Measurements from ENCODE around the gene NAT10. TPM values are rescaled to one million over a fixed set of nuclear protein-coding genes. Genes with fewer than 3 reads are reported as not detected.

The NAT10 gene
- total and polyA plus RNA-seq, 3 experiments from 2014 or later = 40.1 to 148 (median 143) TPM

DNA sequence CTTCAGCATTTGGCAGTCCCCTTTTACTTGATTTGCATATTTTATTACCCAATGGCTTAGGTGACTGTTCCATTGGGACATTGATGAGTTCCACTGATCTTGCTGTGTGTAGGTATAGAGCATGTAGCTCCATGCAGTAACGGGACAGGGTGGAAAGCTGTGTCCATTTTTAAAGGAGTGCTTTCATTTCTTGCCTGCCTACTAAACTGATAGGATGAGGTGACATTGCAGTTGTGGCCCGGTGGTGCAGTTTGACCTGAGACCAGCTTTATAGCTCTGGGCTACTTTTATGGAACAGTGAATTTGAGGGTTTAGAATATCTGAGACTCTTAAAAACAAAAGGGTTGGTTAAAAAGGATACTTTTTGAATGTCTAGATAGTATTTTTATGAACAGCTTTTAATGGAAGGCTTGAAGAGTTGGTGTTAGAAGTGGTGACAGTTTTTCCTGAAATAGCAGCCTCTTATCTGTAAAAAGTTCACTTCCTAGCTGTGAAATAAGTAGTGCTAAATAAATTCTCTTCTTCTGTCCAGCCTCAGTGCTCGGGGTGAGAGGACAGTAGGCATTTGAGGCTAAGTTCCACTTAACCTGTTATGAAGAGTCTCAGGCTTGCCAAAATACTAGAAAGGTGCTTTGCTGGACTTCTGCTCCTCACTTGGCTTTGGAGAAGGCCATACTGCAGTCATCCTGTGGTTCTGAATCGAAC, 27.0 kb downstream of the NAT10 start:
- no peaks in the 10 kb centered on the region for H3K4me1 ChIP-seq (ENCODE audit: insufficient read depth, low read length)
- Mint-ChIP-seq H3K4me1 (no peaks in the 10 kb centered on the region), H3K4me3 (no peak overlapping the region), H3K27me3 (no peaks in the 10 kb centered on the region), H3K27ac (no peak overlapping the region), H3K9me3 (no peaks in the 10 kb centered on the region), H3K36me3 (peaks cover 24 to 90% (median 26%) of the 10 kb centered on the region in 3 donors)
- no peaks in the 10 kb centered on the region for H3K9me3 ChIP-seq (ENCODE audit: low read length)
- ChIA-PET POLR2A (no interaction called here), CTCF (no interaction called here)
- H3K27me3 ChIP-seq (ENCODE audit: insufficient read depth, low read length, poor library complexity, severe bottlenecking) = no peaks in the 10 kb centered on the region
- no peak for DNase-seq
- no peak overlapping the region for H3K4me3 ChIP-seq (ENCODE audit: low read length)
- H3K36me3 ChIP-seq (ENCODE audit: insufficient read depth, low read length) = peaks cover 61% of the 10 kb centered on the region
- no peak overlapping the region for H3K27ac ChIP-seq (ENCODE audit: low read depth, low read length)

GRCh38 chr11:34134765-34135164, 29.3 kb downstream of the NAT10 start:
- Histone ChIP-seq H3K27ac (ENCODE audit: low read depth, low read length) (no peak overlapping the region), H3K4me3 (ENCODE audit: low read length) (no peak overlapping the region), H3K9me3 (ENCODE audit: low read length) (no peaks in the 10 kb centered on the region), H3K27me3 (ENCODE audit: insufficient read depth, low read length, poor library complexity, severe bottlenecking) (no peaks in the 10 kb centered on the region), H3K4me1 (ENCODE audit: insufficient read depth, low read length) (no peaks in the 10 kb centered on the region), H3K36me3 (ENCODE audit: insufficient read depth, low read length) (peaks cover 70% of the 10 kb centered on the region)
- H3K4me1 Mint-ChIP-seq = no peaks in the 10 kb centered on the region
- H3K9me3 Mint-ChIP-seq = no peaks in the 10 kb centered on the region
- H3K27ac Mint-ChIP-seq = no peak overlapping the region
- no peak overlapping the region for H3K4me3 Mint-ChIP-seq
- DNase-seq = no peak
- POLR2A ChIA-PET = no interaction called here
- H3K36me3 Mint-ChIP-seq = peaks cover 23 to 95% (median 34%) of the 10 kb centered on the region in 3 donors
- H3K27me3 Mint-ChIP-seq = peaks cover 0 to 2% of the 10 kb centered on the region in 2 donors
- CTCF ChIA-PET = no interaction called here

DNA sequence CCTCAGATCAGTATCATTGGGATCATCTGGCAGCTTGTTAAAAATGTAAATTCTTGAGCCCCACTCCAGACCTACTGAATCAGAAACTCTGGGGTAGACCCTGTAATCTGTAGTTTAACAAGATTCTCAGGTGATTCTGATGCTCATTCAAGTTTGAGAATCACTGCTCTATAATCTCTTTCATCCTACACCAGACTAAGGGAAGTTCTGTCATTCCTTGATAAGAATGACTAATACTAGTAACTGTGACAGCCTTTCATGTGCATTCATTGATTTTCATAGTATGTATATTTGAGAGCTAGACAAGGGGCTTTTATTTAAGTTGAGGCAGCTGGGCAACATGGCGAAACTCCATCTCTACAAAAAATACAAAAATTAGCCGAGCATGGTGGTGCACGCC, 30.0 kb downstream of the NAT10 start:
- H3K4me3 ChIP-seq (ENCODE audit: low read length) = no peak overlapping the region
- Mint-ChIP-seq H3K4me1 (no peaks in the 10 kb centered on the region), H3K27ac (peak overlapping the region in 1 of 8 donors; percentile 51), H3K36me3 (peaks cover 23 to 95% (median 35%) of the 10 kb centered on the region in 3 donors), H3K9me3 (no peaks in the 10 kb centered on the region), H3K27me3 (peaks cover 0 to 2% of the 10 kb centered on the region in 2 donors), H3K4me3 (no peak overlapping the region)
- H3K27me3 ChIP-seq (ENCODE audit: insufficient read depth, low read length, poor library complexity, severe bottlenecking) = no peaks in the 10 kb centered on the region
- no peak for DNase-seq
- CTCF ChIA-PET = no interaction called here
- no peaks in the 10 kb centered on the region for H3K9me3 ChIP-seq (ENCODE audit: low read length)
- POLR2A ChIA-PET = no interaction called here
- no peaks in the 10 kb centered on the region for H3K4me1 ChIP-seq (ENCODE audit: insufficient read depth, low read length)
- H3K36me3 ChIP-seq (ENCODE audit: insufficient read depth, low read length) = peaks cover 71% of the 10 kb centered on the region
- no peak overlapping the region for H3K27ac ChIP-seq (ENCODE audit: low read depth, low read length)

- CTCF ChIA-PET = no interaction called here
These were observed 31.0 kb downstream of the NAT10 start for GRCh38 chr11:34136420-34136819.

GRCh38 chr11:34139346-34139745, 33.9 kb downstream of the NAT10 start:
- DNase-seq = peak in 1 of 5 donors; percentile 38
- Histone ChIP-seq H3K4me3 (ENCODE audit: low read length) (no peak overlapping the region), H3K36me3 (ENCODE audit: insufficient read depth, low read length) (peaks cover 83% of the 10 kb centered on the region), H3K27ac (ENCODE audit: low read depth, low read length) (no peak overlapping the region), H3K27me3 (ENCODE audit: insufficient read depth, low read length, poor library complexity, severe bottlenecking) (no peaks in the 10 kb centered on the region), H3K9me3 (ENCODE audit: low read length) (no peaks in the 10 kb centered on the region), H3K4me1 (ENCODE audit: insufficient read depth, low read length) (no peaks in the 10 kb centered on the region)
- Mint-ChIP-seq H3K27ac (no peak overlapping the region), H3K4me1 (no peaks in the 10 kb centered on the region), H3K4me3 (no peak overlapping the region), H3K9me3 (no peaks in the 10 kb centered on the region), H3K27me3 (peaks cover 0 to 2% of the 10 kb centered on the region in 2 donors), H3K36me3 (peaks cover 28 to 98% (median 48%) of the 10 kb centered on the region in 3 donors)
- POLR2A ChIA-PET = no interaction called here
- CTCF ChIA-PET = no interaction called here

More at GRCh38 chr11:34136420-34136819, 31.0 kb downstream of the NAT10 start:
- POLR2A ChIA-PET = no interaction called here
- H3K27me3 Mint-ChIP-seq = peaks cover 0 to 2% of the 10 kb centered on the region in 2 donors
- no peak overlapping the region for H3K27ac Mint-ChIP-seq
- H3K36me3 Mint-ChIP-seq = peaks cover 25 to 95% (median 40%) of the 10 kb centered on the region in 3 donors
- DNase-seq = no peak
- H3K9me3 ChIP-seq (ENCODE audit: low read length) = no peaks in the 10 kb centered on the region
- H3K4me3 Mint-ChIP-seq = no peak overlapping the region
- H3K27ac ChIP-seq (ENCODE audit: low read depth, low read length) = no peak overlapping the region
- peaks cover 75% of the 10 kb centered on the region for H3K36me3 ChIP-seq (ENCODE audit: insufficient read depth, low read length)
- no peaks in the 10 kb centered on the region for H3K27me3 ChIP-seq (ENCODE audit: insufficient read depth, low read length, poor library complexity, severe bottlenecking)
- no peaks in the 10 kb centered on the region for H3K4me1 ChIP-seq (ENCODE audit: insufficient read depth, low read length)
- H3K4me1 Mint-ChIP-seq = no peaks in the 10 kb centered on the region
- H3K9me3 Mint-ChIP-seq = no peaks in the 10 kb centered on the region
- H3K4me3 ChIP-seq (ENCODE audit: low read length) = no peak overlapping the region

DNA sequence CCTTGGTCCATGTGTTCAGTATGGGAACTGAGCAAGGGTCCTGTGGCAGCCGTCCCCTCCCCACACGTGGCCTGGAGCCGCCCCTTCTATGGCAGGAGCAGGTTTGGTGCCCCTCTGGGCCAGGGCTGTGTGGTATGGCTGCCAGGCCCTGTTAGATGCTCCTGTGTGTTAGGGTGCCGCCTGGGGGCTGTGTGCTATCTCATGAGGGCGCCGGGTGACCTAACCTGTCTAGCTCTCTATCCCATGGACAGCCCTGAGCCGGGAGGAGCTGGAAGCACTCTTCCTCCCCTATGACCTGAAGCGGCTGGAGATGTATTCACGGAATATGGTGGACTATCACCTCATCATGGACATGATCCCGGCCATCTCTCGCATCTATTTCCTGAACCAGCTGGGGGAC, 34.7 kb downstream of the NAT10 start:
- no peak overlapping the region for H3K27ac ChIP-seq (ENCODE audit: low read depth, low read length)
- H3K4me3 ChIP-seq (ENCODE audit: low read length) = no peak overlapping the region
- H3K27me3 ChIP-seq (ENCODE audit: insufficient read depth, low read length, poor library complexity, severe bottlenecking) = no peaks in the 10 kb centered on the region
- no peaks in the 10 kb centered on the region for H3K4me1 Mint-ChIP-seq
- no peaks in the 10 kb centered on the region for H3K4me1 ChIP-seq (ENCODE audit: insufficient read depth, low read length)
- peaks cover 83% of the 10 kb centered on the region for H3K36me3 ChIP-seq (ENCODE audit: insufficient read depth, low read length)
- no peaks in the 10 kb centered on the region for H3K9me3 ChIP-seq (ENCODE audit: low read length)
- H3K4me3 Mint-ChIP-seq = no peak overlapping the region
- H3K27ac Mint-ChIP-seq = no peak overlapping the region
- no peak for DNase-seq
- H3K27me3 Mint-ChIP-seq = peaks cover 0 to 2% of the 10 kb centered on the region in 2 donors
- H3K36me3 Mint-ChIP-seq = peaks cover 28 to 98% (median 46%) of the 10 kb centered on the region in 3 donors
- H3K9me3 Mint-ChIP-seq = no peaks in the 10 kb centered on the region
- ChIA-PET CTCF (no interaction called here), POLR2A (no interaction called here)

DNA sequence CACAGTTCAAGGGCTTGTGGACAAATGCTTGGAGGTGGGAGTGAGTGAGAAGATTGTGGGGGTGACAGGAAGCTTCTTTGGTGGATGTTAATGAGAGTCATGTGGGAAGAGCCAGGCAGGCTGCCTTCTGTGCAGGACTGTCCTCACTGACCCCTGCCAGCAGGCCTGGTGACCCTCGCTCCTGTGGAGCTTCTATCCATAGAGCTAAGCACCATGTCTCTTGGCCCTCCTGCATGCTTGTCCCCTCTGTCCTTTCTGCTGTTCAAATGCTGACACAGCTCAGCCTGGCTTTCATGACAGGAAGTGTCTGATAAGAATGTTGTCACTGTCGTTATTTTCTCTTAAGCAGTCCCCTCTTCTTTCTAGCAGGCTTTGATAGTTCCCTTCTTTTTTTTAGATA, 37.6 kb downstream of the NAT10 start:
- Mint-ChIP-seq H3K4me1 (no peaks in the 10 kb centered on the region), H3K9me3 (no peaks in the 10 kb centered on the region), H3K4me3 (no peak overlapping the region), H3K27me3 (no peaks in the 10 kb centered on the region), H3K36me3 (peaks cover 19 to 98% (median 42%) of the 10 kb centered on the region in 3 donors), H3K27ac (peak overlapping the region in 1 of 8 donors; percentile 23)
- Histone ChIP-seq H3K4me1 (ENCODE audit: insufficient read depth, low read length) (no peaks in the 10 kb centered on the region), H3K36me3 (ENCODE audit: insufficient read depth, low read length) (peaks cover 74% of the 10 kb centered on the region), H3K9me3 (ENCODE audit: low read length) (no peaks in the 10 kb centered on the region), H3K4me3 (ENCODE audit: low read length) (no peak overlapping the region), H3K27me3 (ENCODE audit: insufficient read depth, low read length, poor library complexity, severe bottlenecking) (no peaks in the 10 kb centered on the region), H3K27ac (ENCODE audit: low read depth, low read length) (no peak overlapping the region)
- no peak for DNase-seq
- ChIA-PET CTCF (no interaction called here), POLR2A (no interaction called here)

DNA sequence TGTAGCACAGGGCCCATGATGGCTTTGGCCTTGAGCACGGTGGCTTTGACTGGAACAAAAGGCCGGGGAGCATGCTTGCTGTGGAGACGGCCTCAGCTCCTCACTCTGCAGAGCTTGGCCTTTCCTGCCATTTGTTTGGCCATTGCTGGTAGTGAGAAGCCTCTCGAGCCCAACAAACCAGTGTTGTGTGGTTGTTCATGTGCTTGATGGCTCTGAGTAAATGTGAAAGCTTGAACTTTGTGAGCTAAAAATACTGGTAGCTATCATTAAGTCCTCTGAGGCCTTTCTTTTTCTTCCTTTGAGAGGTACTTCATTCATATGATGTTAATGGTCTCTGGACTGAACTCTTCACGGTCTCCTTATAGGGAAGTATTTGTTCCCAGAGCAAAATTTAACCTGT, 39.6 kb downstream of the NAT10 start:
- H3K9me3 ChIP-seq (ENCODE audit: low read length) = no peaks in the 10 kb centered on the region
- Mint-ChIP-seq H3K9me3 (no peaks in the 10 kb centered on the region), H3K4me1 (no peaks in the 10 kb centered on the region), H3K36me3 (peaks cover 15 to 92% (median 36%) of the 10 kb centered on the region in 3 donors), H3K4me3 (no peak overlapping the region), H3K27me3 (no peaks in the 10 kb centered on the region), H3K27ac (peak overlapping the region in 1 of 8 donors; percentile 66)
- no peak overlapping the region for H3K27ac ChIP-seq (ENCODE audit: low read depth, low read length)
- H3K4me3 ChIP-seq (ENCODE audit: low read length) = no peak overlapping the region
- H3K27me3 ChIP-seq (ENCODE audit: insufficient read depth, low read length, poor library complexity, severe bottlenecking) = no peaks in the 10 kb centered on the region
- DNase-seq = no peak
- CTCF ChIA-PET = interaction anchor here (1.4 kb wide), 1 partner anchor 29 kb away, joined by 3 read pairs; no protein-coding TSS in a partner anchor
- POLR2A ChIA-PET = no interaction called here
- no peaks in the 10 kb centered on the region for H3K4me1 ChIP-seq (ENCODE audit: insufficient read depth, low read length)
- H3K36me3 ChIP-seq (ENCODE audit: insufficient read depth, low read length) = peaks cover 71% of the 10 kb centered on the region
